ENCODE data around the gene COMMD9. TPM values are rescaled to one million over a fixed set of nuclear protein-coding genes. Genes with fewer than 3 reads are reported as not detected.

The COMMD9 gene
- total and polyA plus RNA-seq, 2 of the 8 experiments (the other 6 are each of a cell fraction or from before 2014, with no cell fraction given), result 42.5 to 49.1 TPM

DNA sequence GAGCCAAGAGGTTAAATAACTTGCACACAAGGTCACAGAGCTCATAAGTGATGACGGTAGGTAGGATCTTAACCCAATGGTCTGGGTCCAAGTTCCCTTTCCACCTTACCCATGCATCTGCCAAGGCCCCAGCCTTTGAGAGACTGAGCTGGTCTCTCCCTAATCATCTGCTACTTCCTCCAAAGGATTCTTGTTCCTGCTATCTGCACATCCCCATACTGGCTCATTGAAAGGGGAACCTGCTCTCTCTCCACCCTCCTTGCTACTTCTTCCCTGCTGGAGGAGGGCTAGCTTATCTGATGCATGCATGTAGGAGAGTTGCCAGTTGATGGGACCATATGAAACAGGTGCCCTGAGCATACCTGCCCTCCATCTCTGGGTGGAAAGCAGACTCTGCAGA, 47.7 kb downstream of the COMMD9 start (continued):
- TF ChIP-seq, protein P1, sequence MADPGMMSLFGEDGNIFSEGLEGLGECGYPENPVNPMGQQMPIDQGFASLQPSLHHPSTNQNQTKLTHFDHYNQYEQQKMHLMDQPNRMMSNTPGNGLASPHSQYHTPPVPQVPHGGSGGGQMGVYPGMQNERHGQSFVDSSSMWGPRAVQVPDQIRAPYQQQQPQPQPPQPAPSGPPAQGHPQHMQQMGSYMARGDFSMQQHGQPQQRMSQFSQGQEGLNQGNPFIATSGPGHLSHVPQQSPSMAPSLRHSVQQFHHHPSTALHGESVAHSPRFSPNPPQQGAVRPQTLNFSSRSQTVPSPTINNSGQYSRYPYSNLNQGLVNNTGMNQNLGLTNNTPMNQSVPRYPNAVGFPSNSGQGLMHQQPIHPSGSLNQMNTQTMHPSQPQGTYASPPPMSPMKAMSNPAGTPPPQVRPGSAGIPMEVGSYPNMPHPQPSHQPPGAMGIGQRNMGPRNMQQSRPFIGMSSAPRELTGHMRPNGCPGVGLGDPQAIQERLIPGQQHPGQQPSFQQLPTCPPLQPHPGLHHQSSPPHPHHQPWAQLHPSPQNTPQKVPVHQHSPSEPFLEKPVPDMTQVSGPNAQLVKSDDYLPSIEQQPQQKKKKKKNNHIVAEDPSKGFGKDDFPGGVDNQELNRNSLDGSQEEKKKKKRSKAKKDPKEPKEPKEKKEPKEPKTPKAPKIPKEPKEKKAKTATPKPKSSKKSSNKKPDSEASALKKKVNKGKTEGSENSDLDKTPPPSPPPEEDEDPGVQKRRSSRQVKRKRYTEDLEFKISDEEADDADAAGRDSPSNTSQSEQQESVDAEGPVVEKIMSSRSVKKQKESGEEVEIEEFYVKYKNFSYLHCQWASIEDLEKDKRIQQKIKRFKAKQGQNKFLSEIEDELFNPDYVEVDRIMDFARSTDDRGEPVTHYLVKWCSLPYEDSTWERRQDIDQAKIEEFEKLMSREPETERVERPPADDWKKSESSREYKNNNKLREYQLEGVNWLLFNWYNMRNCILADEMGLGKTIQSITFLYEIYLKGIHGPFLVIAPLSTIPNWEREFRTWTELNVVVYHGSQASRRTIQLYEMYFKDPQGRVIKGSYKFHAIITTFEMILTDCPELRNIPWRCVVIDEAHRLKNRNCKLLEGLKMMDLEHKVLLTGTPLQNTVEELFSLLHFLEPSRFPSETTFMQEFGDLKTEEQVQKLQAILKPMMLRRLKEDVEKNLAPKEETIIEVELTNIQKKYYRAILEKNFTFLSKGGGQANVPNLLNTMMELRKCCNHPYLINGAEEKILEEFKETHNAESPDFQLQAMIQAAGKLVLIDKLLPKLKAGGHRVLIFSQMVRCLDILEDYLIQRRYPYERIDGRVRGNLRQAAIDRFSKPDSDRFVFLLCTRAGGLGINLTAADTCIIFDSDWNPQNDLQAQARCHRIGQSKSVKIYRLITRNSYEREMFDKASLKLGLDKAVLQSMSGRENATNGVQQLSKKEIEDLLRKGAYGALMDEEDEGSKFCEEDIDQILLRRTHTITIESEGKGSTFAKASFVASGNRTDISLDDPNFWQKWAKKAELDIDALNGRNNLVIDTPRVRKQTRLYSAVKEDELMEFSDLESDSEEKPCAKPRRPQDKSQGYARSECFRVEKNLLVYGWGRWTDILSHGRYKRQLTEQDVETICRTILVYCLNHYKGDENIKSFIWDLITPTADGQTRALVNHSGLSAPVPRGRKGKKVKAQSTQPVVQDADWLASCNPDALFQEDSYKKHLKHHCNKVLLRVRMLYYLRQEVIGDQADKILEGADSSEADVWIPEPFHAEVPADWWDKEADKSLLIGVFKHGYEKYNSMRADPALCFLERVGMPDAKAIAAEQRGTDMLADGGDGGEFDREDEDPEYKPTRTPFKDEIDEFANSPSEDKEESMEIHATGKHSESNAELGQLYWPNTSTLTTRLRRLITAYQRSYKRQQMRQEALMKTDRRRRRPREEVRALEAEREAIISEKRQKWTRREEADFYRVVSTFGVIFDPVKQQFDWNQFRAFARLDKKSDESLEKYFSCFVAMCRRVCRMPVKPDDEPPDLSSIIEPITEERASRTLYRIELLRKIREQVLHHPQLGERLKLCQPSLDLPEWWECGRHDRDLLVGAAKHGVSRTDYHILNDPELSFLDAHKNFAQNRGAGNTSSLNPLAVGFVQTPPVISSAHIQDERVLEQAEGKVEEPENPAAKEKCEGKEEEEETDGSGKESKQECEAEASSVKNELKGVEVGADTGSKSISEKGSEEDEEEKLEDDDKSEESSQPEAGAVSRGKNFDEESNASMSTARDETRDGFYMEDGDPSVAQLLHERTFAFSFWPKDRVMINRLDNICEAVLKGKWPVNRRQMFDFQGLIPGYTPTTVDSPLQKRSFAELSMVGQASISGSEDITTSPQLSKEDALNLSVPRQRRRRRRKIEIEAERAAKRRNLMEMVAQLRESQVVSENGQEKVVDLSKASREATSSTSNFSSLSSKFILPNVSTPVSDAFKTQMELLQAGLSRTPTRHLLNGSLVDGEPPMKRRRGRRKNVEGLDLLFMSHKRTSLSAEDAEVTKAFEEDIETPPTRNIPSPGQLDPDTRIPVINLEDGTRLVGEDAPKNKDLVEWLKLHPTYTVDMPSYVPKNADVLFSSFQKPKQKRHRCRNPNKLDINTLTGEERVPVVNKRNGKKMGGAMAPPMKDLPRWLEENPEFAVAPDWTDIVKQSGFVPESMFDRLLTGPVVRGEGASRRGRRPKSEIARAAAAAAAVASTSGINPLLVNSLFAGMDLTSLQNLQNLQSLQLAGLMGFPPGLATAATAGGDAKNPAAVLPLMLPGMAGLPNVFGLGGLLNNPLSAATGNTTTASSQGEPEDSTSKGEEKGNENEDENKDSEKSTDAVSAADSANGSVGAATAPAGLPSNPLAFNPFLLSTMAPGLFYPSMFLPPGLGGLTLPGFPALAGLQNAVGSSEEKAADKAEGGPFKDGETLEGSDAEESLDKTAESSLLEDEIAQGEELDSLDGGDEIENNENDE (IDR thresholded peaks at IDR 0.05; ENCODE audit: insufficient replicate concordance, low read length), result no peak
- no peak for TF ChIP-seq CBX5 (IDR thresholded peaks at IDR 0.05; ENCODE audit: low read depth, low read length)

Data from H1 (cell line).